HG03378 (cell line): ENCODE measurements around the gene DNAJB8.

Experiments used
- ATAC-seq: cut with Tn5 transposase; IDR thresholded peaks from one replicate; pipeline ENCODE4 v1.9.1; 2021; ENCODE audit warnings: mild to moderate bottlenecking, moderate library complexity; ENCODE audit not compliant: unreplicated experiment

The DNAJB8 gene

DNA sequence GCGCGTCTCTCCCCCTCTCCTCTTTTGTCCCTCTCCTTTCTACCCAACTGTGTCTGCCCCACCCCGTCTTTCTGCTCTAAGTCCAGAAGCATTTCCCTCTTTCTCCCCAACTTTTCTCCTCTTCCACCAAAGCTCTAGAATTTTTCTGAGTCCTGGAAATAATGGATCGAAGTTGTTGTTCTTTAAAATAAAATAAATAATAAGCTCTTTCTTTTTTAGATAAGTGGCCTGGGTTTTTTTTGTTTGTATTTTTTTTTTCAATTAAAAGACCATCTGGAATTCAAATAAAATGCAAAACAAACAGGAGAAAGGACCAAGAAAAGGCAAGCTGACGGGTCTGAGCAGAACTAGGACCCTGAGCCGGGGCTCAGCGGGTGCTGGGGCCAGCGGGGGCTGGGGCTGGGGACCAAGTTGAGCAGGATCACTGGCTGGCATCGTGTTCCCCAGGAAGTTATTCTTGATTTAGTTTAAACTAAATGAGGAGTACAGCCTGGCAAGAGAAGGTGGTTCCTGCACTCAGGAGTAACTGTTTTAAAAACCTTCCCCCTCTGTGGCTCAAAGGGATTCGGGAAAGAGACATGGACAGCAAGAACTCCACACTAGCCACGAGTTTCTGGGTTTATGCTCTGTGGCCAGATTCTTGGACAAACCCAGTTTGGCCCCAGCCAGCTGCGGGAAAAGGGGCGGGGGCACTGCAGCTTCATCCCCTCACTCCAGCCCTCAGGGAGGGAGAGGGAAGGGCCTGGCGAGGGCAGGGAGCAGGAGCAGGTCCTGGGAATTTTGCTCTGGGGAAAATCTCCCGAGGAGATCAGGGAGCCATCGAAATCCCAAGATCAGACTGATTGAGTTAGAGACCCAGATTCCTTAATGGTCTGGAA lies 18.0 kb upstream of the DNAJB8 start:
- no peak for ATAC-seq

- no peak for ATAC-seq
Observed at GRCh38 chr3:128483657-128484403, 17.1 kb upstream of the DNAJB8 start.

DNA sequence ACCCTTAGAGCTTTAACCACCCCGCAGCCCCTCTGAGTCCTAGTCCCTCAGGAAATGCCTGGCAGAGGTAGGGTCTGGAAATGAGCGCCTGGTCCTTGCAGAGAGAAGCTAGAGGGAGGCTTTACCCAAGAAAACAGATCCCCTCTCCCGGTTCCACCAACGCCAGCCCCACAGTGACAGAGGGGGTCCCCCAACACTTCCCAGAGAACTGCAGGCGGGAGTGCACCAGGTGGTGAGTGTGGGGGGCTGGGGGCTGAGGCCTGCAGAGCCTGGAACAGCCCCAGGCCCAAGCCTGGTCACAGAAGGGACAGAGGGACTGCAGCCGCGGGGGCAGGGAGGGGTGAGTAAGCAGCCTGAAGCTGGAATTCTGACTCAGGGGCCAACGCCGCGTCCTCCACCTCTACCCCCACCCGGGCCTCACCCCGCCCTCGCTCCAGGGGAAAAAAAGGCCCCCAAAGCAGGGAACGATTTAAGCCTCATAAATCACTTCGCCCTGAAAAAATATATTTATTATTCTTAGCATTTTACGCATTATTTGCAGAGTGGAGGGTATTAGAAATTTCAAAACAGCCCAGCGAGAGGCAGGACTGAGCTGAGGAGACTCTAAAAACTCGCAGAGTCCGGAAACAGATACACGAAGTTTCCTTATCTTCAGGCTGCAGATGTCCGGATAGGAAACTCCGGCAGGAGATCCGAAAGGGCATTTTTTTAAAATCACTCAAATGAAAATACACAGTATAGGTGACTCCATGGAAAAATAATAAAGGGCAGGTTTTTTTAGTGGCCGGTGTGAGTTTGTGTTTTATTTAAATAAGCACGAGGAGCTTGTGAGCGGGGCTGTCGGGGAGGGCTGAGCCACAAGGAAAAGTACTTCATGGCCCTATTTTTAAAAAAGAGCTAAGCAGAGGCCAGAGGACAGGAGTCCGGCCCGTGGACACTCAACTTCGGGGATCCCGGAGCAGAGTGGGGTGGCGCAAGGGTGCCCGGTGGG lies 16.3 kb upstream of the DNAJB8 start:
- no peak for ATAC-seq

DNA sequence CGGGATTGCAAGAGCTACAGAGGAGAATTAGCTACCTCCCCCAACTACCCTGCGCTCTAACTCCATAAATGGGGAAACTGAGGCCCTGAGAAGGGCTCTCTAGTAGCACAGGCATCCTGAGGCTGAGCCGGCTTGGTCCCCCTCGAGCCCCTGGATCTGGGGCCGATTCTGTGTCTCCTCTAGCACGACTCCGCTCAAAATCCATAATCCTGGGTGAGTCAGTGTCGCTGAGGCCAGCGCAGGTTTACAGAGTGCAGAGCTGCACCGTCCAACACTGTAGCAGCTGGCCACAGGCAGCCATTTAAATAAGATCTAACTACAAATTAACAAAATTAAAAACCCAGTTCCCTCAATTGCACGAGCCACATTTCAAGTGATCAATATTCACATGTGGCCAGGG lies 15.5 kb upstream of the DNAJB8 start:
- no peak for ATAC-seq

DNA sequence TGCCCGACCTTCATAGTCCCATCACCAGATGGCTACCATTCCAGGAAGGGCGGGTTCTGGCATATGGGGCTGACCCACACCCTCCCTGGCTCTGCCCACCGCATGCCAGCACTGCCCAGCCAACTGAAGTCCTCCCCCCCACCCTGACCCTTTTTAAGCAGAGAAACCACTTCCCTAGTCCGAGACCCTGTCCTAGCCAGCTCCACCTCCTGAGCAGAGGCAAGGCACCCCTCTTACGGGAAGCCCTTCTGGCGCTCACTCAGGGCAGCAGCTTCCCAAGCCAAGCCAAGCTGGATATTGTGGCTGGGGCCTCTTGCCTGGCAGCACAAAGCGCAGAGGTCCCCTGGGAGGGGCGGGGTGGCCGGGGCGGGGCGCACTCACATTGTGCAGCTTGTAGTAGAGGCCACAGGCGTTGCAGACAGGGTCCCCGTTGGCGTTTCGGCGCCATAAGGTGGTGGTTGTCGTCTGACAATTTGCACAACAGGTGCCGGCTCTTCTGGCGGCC lies 14.8 kb upstream of the DNAJB8 start:
- no peak for ATAC-seq

- ATAC-seq = no peak
Observed at GRCh38 chr3:128480717-128481437, 14.2 kb upstream of the DNAJB8 start.

GRCh38 chr3:128480278-128480677 lies 13.6 kb upstream of the DNAJB8 start:
- no peak for ATAC-seq

DNA sequence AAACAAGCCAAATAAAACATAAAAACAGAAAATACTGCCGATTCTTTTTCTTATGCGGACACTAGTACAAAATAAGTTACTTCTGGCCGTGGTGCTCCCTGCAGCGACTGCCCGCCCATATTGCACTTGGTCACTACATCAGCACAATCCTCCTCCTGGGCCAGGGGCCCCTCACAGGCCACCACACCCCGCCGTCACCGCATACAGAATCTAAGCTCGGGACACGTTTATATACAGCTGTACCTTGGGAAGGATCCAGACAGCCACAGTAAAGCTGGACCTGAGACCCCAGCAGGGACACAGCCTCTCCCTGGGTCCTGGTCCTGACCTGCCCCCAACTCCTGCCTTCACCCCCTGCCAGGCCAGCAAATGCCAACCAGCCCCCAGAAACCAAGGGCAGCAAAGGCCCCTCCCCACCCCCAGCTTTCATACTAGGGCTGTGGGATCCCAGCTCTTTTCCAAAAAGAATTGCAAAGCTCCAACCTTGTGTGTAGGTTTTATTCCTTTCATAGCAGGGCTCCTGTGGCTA lies 12.9 kb upstream of the DNAJB8 start:
- ATAC-seq = no peak

DNA sequence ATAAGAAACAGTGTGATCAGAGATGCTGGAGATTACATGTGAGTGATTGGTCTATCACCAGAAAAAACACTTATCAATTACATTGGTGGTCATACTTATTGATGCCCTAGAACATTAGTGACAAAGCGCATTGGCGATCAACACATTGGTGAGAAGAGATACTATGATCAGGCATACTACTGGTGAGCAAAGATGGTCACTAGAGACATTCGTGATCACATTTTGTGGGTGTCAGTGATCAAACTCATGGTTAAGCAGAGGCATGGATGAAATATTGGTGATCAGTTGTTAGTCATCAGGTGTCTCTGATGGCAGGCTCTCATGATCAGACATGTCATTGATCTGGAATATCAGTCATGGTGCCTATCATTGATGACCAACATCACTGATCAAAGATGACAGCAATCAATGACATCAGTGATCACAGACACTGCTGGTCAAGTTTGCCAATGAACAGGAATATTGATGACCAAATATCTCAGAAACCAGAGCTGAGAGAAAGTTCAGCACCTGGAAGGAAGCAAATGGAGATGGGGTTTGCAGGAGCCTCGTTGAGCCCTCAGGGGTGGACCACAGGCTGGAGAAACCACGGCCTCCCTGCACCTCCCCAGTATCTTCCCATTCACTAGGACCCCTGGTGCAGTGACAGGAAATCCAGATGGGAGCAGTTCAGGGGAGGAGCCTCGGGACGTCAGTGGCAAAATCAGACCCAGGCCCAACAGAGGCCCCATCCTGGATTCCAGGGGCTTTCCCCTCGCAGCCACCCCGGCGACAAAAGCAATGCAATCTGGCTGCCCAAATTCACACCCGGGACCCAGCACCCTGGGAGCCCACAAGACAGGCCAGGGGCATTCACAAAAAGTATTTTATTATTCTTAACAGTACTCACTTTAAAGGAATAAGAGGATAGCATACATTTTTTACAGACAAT lies 12.2 kb upstream of the DNAJB8 start:
- no peak for ATAC-seq

DNA sequence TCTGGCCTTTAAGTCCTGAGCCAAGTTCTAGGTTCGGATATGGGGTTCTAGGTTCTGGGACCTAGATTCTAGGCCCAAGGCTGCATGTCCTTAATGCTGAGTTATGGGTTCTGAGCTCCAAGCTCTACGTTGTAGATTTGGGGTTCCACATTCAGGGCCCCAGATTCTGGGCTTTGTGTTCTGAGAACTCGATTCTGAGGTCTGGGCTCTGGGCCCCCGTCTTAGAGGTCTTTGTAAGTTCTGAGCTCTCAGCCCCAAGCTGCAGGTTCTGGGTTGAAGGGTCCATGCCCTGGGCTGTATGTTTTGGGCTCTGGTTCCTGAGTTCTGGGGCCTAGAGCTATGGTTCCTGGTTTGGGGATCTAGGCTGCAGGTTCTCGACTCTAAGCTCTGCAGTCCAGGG lies 10.0 kb upstream of the DNAJB8 start:
- ATAC-seq = no peak

DNA sequence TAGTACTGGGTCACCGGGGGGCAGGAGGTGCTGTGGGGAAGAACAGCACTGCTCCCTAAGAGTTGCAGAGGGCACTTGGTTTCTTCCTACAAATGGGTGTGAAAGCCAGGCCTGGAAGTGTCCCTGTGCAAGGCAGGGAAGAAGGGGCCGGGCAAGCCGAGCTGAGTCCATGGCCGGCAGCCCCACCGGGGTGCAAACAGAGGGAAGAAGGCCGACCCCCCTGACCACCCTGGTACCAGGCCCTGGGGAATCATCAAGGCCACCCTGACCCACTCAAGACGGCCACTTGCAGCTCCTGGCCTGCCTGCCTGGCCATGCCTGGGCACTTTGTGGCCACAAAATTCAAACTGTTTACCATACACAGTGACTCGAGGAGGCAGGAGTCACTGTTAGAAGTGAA lies 8.7 kb upstream of the DNAJB8 start:
- ATAC-seq = no peak

- no peak for ATAC-seq
Observed at GRCh38 chr3:128473737-128474136, 7.0 kb upstream of the DNAJB8 start.

GRCh38 chr3:128473180-128473519 lies 6.5 kb upstream of the DNAJB8 start:
- ATAC-seq = no peak

- ATAC-seq = no peak
Observed at GRCh38 chr3:128472449-128473179, 5.9 kb upstream of the DNAJB8 start.

DNA sequence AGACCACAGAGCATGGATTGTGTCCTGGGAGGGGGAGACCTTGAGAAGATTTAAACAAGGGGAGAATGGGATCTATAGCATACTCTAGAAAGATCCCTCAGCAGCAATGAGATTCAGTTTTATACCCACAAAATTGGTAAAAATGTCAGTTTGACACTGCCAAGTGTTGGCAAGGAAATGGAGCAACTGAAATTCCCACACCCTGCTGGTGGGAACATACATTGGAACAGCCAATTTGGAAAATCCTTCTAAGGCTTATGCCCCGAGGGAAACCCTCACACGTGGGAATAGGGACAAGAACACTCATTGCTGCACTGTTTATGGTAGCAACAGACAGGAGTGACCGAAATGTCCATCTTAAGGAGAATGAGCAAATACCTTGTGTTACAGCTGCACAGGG lies 5.0 kb upstream of the DNAJB8 start:
- ATAC-seq = no peak

DNA sequence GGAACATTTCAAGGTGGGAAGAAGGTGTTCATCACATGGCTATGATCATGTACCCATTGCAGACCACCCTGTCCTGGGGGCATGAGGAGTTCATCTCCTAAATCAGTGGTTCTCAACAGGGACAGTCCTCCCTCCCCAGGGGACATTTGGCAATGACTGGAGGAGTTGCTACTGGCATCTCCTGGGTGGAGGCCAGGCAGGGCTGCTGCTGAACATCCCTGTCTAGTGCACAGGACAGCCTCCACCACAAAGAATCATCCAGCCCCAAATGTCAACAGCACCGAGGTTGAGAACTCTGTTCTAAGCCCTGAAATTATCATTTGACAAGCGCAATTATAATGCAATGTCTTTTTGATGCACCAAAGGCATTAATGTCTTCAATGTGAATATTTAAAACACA lies 4.4 kb upstream of the DNAJB8 start:
- no peak for ATAC-seq

- no peak for ATAC-seq
Observed at GRCh38 chr3:128470134-128470899, 3.6 kb upstream of the DNAJB8 start.

- ATAC-seq = no peak
Observed at GRCh38 chr3:128469556-128469955, 2.9 kb upstream of the DNAJB8 start.
